ENCODE data around the gene DDX10. TPM values are rescaled to one million over a fixed set of nuclear protein-coding genes. Genes with fewer than 3 reads are reported as not detected.
"Not testable (repeated sequence)": the region's sequence is repeated elsewhere in the genome, so short reads cannot be mapped to it uniquely, and the experiment has no call there.

Gene DDX10
- 10 to 100 TPM in 11 of 12 donors, not detected in 1; 21.3 to 41.7 (median 24.5) TPM for polyA plus RNA-seq (ENCODE audit: insufficient read length in 12 of 12)
- long read RNA-seq, donor 1, partial matches to known transcripts: 0 of 2 reads
- long read RNA-seq, donor 1, other reads (novel, unspliced or antisense): 0 of 2 reads
- long read RNA-seq, donor 2, partial matches to known transcripts: 12 of 15 reads
- long read RNA-seq, donor 2, other reads (novel, unspliced or antisense): 0 of 15 reads
- long read RNA-seq, donor 3, partial matches to known transcripts: 0 of 1 reads
- long read RNA-seq, donor 3, other reads (novel, unspliced or antisense): 0 of 1 reads
- long read RNA-seq, donor 4: 0 reads
- long read RNA-seq, donor 5: 0 reads
- long read RNA-seq, donor 6: 0 reads
- long read RNA-seq, donor 7, partial matches to known transcripts: 0 of 1 reads
- long read RNA-seq, donor 7, other reads (novel, unspliced or antisense): 0 of 1 reads
- long read RNA-seq, donor 8, partial matches to known transcripts: 0 of 2 reads
- long read RNA-seq, donor 8, other reads (novel, unspliced or antisense): 0 of 2 reads
- long read RNA-seq, donor 9: 0 reads
- long read RNA-seq, donor 10, partial matches to known transcripts: 7 of 9 reads
- long read RNA-seq, donor 10, other reads (novel, unspliced or antisense): 0 of 9 reads
- long read RNA-seq, donor 11, full-length matches to known transcripts: 5 of 5 reads
- long read RNA-seq, donor 11, partial matches to known transcripts: 0 of 5 reads
- long read RNA-seq, donor 11, other reads (novel, unspliced or antisense): 0 of 5 reads

GRCh38 chr11:108664730-108665525 is at the start of gene DDX10:
TSS of gene DDX10 (plus strand) at chr11:108665069. CDS start at chr11:108665154, 85 bp downstream.
- DNase-seq: peak; percentile 99

GRCh38 chr11:108616549-108616948 is 48.3 kb upstream of the DDX10 start:
- DNase-seq: no peak

- no peak for DNase-seq
Observed at GRCh38 chr11:108617055-108617454, 47.8 kb upstream of the DDX10 start.

GRCh38 chr11:108618529-108618928 is 46.3 kb upstream of the DDX10 start:
- DNase-seq: no peak

GRCh38 chr11:108620958-108621772 is 43.7 kb upstream of the DDX10 start:
- no peak for DNase-seq

GRCh38 chr11:108622341-108622740 is 42.5 kb upstream of the DDX10 start:
- no peak for DNase-seq

- DNase-seq: no peak
Observed at GRCh38 chr11:108624196-108624925, 40.5 kb upstream of the DDX10 start.

GRCh38 chr11:108628326-108628725 is 36.5 kb upstream of the DDX10 start:
- DNase-seq: no peak

GRCh38 chr11:108628812-108629211 is 36.1 kb upstream of the DDX10 start:
- no peak for DNase-seq

- DNase-seq: no peak
Observed at GRCh38 chr11:108629274-108629673, 35.6 kb upstream of the DDX10 start.

GRCh38 chr11:108632041-108632704 is 32.7 kb upstream of the DDX10 start:
- no peak for DNase-seq

GRCh38 chr11:108635106-108635505 is 29.8 kb upstream of the DDX10 start:
- DNase-seq: no peak

- no peak for DNase-seq
Observed at GRCh38 chr11:108636222-108636621, 28.6 kb upstream of the DDX10 start.

GRCh38 chr11:108639146-108639545 is 25.7 kb upstream of the DDX10 start:
- no peak for DNase-seq

- DNase-seq: not testable (repeated sequence)
Observed at GRCh38 chr11:108641752-108642151, 23.1 kb upstream of the DDX10 start.

GRCh38 chr11:108643974-108644373 is 20.9 kb upstream of the DDX10 start:
- DNase-seq: no peak

- DNase-seq: no peak
Observed at GRCh38 chr11:108645970-108646369, 18.9 kb upstream of the DDX10 start.

- DNase-seq: no peak
Observed at GRCh38 chr11:108647387-108647700, 17.5 kb upstream of the DDX10 start.

GRCh38 chr11:108647701-108648527 is 17.0 kb upstream of the DDX10 start:
- DNase-seq: peak; percentile 63
